ENCODE data around the gene PGAM1. TPM values are rescaled to one million over a fixed set of nuclear protein-coding genes. Genes with fewer than 3 reads are reported as not detected.

Gene PGAM1
- total RNA-seq (2014; rRNA removed; shearing (Covaris generic); ENCODE audit: low replicate concordance), result 577 and 749 TPM in 2 replicates

GRCh38 chr10:97425964-97426775, at the start of gene PGAM1:
TSS of gene PGAM1 (plus strand) at chr10:97426191. CDS start at chr10:97426308, 117 bp downstream.
- Histone ChIP-seq H3K9me3 (no peaks in the 10 kb centered on the region), H3K36me3 (peaks cover 46% of the 10 kb centered on the region), H3K4me3 (peak within 1 kb of the TSS; percentile 97), H3K27me3 (no peaks in the 10 kb centered on the region)
- peak; percentile 93 for DNase-seq

- H3K27me3 ChIP-seq, result no peaks in the 10 kb centered on the region
- H3K4me3 ChIP-seq, result no peak overlapping the region
- no peaks in the 10 kb centered on the region for H3K9me3 ChIP-seq
- DNase-seq, result no peak
- peaks cover 44% of the 10 kb centered on the region for H3K36me3 ChIP-seq
Measured at GRCh38 chr10:97376413-97376812, 49.6 kb upstream of the PGAM1 start.

- H3K27me3 ChIP-seq, result no peaks in the 10 kb centered on the region
- DNase-seq, result no peak
- peaks cover 42% of the 10 kb centered on the region for H3K36me3 ChIP-seq
- no peaks in the 10 kb centered on the region for H3K9me3 ChIP-seq
- H3K4me3 ChIP-seq, result no peak overlapping the region
Measured at GRCh38 chr10:97378933-97379921, 46.8 kb upstream of the PGAM1 start.

- Histone ChIP-seq H3K4me3 (no peak overlapping the region), H3K9me3 (no peaks in the 10 kb centered on the region), H3K27me3 (no peaks in the 10 kb centered on the region), H3K36me3 (peaks cover 38% of the 10 kb centered on the region)
- no peak for DNase-seq
Measured at GRCh38 chr10:97380516-97380915, 45.5 kb upstream of the PGAM1 start.

- H3K9me3 ChIP-seq, result no peaks in the 10 kb centered on the region
- no peak for DNase-seq
- H3K4me3 ChIP-seq, result no peak overlapping the region
- no peaks in the 10 kb centered on the region for H3K27me3 ChIP-seq
- peaks cover 40% of the 10 kb centered on the region for H3K36me3 ChIP-seq
Measured at GRCh38 chr10:97381626-97382025, 44.4 kb upstream of the PGAM1 start.

- Histone ChIP-seq H3K27me3 (no peaks in the 10 kb centered on the region), H3K4me3 (no peak overlapping the region), H3K36me3 (peaks cover 34% of the 10 kb centered on the region), H3K9me3 (no peaks in the 10 kb centered on the region)
- DNase-seq, result no peak
Measured at GRCh38 chr10:97383159-97383558, 42.8 kb upstream of the PGAM1 start.

- H3K9me3 ChIP-seq, result no peaks in the 10 kb centered on the region
- DNase-seq, result no peak
- peaks cover 34% of the 10 kb centered on the region for H3K36me3 ChIP-seq
- H3K27me3 ChIP-seq, result no peaks in the 10 kb centered on the region
- H3K4me3 ChIP-seq, result no peak overlapping the region
Measured at GRCh38 chr10:97384156-97384555, 41.8 kb upstream of the PGAM1 start.

- Histone ChIP-seq H3K36me3 (peaks cover 34% of the 10 kb centered on the region), H3K4me3 (no peak overlapping the region), H3K27me3 (no peaks in the 10 kb centered on the region), H3K9me3 (no peaks in the 10 kb centered on the region)
- no peak for DNase-seq
Measured at GRCh38 chr10:97384641-97385040, 41.4 kb upstream of the PGAM1 start.

- peaks cover 41% of the 10 kb centered on the region for H3K36me3 ChIP-seq
- H3K4me3 ChIP-seq, result no peak overlapping the region
- no peaks in the 10 kb centered on the region for H3K9me3 ChIP-seq
- H3K27me3 ChIP-seq, result no peaks in the 10 kb centered on the region
- no peak for DNase-seq
Measured at GRCh38 chr10:97385565-97385964, 40.4 kb upstream of the PGAM1 start.

GRCh38 chr10:97388152-97388551, 37.8 kb upstream of the PGAM1 start:
- H3K4me3 ChIP-seq, result no peak overlapping the region
- no peak for DNase-seq
- H3K27me3 ChIP-seq, result no peaks in the 10 kb centered on the region
- peaks cover 50% of the 10 kb centered on the region for H3K36me3 ChIP-seq
- H3K9me3 ChIP-seq, result no peaks in the 10 kb centered on the region

- Histone ChIP-seq H3K4me3 (no peak overlapping the region), H3K36me3 (peaks cover 62% of the 10 kb centered on the region)
- no peak for DNase-seq
Measured at GRCh38 chr10:97390091-97390490, 35.9 kb upstream of the PGAM1 start.

GRCh38 chr10:97393034-97393573, 32.9 kb upstream of the PGAM1 start:
- Histone ChIP-seq H3K27me3 (no peaks in the 10 kb centered on the region), H3K9me3 (no peaks in the 10 kb centered on the region), H3K4me3 (no peak overlapping the region), H3K36me3 (peaks cover 70% of the 10 kb centered on the region)
- no peak for DNase-seq

More at GRCh38 chr10:97390091-97390490, 35.9 kb upstream of the PGAM1 start:
- H3K9me3 ChIP-seq, result no peaks in the 10 kb centered on the region
- H3K27me3 ChIP-seq, result no peaks in the 10 kb centered on the region

- no peak overlapping the region for H3K4me3 ChIP-seq
- no peak for DNase-seq
- peaks cover 67% of the 10 kb centered on the region for H3K36me3 ChIP-seq
- H3K9me3 ChIP-seq, result no peaks in the 10 kb centered on the region
- H3K27me3 ChIP-seq, result no peaks in the 10 kb centered on the region
Measured at GRCh38 chr10:97396056-97396455, 29.9 kb upstream of the PGAM1 start.

- H3K9me3 ChIP-seq, result no peaks in the 10 kb centered on the region
- H3K27me3 ChIP-seq, result no peaks in the 10 kb centered on the region
- peak overlapping the region; percentile 83 for H3K4me3 ChIP-seq
- peak; percentile 77 for DNase-seq
- peaks cover 39% of the 10 kb centered on the region for H3K36me3 ChIP-seq
Measured at GRCh38 chr10:97399843-97400545, 26.0 kb upstream of the PGAM1 start.

- peaks cover 38% of the 10 kb centered on the region for H3K36me3 ChIP-seq
- no peaks in the 10 kb centered on the region for H3K9me3 ChIP-seq
- DNase-seq, result peak; percentile 91
- peak within 1 kb of the TSS; percentile 83 for H3K4me3 ChIP-seq
- no peaks in the 10 kb centered on the region for H3K27me3 ChIP-seq
Measured at GRCh38 chr10:97400665-97401454, 25.1 kb upstream of the PGAM1 start, which contains the start of gene RRP12. TSS of gene RRP12 (minus strand) at chr10:97401340. CDS start at chr10:97401231, 109 bp downstream.

Data from MG63 (cell line).